GM18858 (cell line): ENCODE results near the gene STARD7.
A peak's percentile ranks its signal among the peaks of the same experiment; 100 is the strongest.
"Not testable (repeated sequence)": the region's sequence is repeated elsewhere in the genome, so short reads cannot be mapped to it uniquely, and the experiment has no call there.

Experiments
- ATAC-seq: cut with Tn5 transposase; IDR thresholded peaks from one replicate; pipeline ENCODE4 v1.9.1; 2021; ENCODE audit not compliant: unreplicated experiment

STARD7 gene

DNA sequence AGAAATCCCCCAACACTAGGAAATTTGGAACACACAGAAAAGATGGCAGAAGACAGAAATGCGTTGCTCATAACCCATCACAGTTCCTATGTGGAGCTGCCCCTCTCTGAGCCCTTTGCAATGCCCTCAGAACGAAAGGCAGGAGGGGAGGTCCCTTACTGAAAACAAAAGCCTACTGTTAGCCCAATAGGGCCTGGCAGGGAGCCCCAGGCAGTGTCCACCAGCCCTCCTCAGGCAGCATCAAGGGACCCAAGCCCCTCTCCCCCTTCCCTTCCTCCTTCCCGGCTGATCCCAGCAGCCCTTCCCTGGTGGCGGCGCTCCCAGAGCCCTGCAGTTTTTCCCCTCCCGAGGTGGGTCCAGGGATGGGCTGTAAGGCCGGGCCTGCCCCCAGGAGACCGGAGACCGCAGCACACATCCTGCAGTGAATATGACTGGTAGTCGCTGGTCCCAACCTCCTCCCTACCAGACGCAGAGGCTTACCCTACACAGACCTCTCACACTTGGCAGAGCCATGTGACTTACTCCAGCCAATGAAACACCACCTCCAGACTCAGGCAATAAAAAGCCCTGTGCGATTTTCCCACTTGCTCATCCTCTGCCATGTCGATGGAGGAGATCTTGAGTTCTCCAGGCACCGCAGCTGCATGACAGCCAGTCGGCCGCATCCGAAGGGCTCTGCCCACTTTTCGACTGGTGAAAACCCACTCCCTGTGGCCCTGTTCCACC, 44.0 kb downstream of the STARD7 start:
- ATAC-seq, result peak; percentile 69

DNA sequence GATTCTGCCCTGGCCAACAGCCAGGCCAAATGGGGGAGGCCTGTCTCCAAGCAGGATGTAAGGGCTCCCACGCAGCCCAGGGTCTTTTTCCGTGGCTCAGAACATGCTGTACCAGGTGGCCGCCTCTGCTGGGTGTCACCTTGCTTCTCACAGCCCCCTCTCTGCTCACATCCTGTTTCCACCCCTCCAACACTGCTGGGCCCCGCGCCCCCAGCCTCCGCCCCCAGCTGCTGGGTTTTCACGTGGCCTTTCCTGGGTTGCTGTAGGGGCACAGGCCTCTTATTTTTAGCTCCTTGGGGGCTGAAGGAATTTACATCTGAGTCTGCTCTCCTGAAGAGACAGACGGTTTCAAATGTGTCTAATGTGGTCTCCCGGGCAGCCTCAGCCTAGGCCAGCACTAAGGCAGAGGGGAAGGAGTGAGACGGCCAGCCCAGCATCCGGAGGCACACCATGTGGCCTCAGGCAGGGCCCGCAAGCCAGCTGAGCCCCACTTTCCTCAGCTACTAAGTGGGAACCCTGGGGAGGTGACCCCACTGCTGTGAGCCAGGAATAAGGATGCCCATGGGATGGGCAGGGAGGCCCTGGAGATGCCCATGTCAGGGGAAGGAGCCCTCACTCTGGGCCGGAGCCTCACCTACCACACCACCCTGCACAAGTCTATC, 44.7 kb downstream of the STARD7 start:
- ATAC-seq, result peak; percentile 34

DNA sequence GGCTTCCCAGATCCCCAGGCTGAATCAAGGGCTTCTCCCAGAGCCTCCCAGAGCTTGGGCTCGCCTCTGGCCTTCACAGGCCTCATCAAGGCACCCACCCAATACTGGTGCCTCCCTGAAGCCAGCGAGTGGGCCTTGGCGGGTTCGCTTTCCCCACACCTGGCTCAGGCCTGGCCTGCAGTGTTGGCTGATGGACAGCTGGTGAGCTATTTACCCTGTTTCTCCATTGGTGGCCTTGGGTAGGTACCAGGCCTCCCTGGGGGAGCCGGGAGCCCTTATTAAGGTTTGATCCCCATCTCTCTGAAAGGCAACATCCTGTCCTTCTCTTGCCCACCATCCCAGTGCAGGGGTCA, 45.2 kb downstream of the STARD7 start:
- peak; percentile 16 for ATAC-seq

DNA sequence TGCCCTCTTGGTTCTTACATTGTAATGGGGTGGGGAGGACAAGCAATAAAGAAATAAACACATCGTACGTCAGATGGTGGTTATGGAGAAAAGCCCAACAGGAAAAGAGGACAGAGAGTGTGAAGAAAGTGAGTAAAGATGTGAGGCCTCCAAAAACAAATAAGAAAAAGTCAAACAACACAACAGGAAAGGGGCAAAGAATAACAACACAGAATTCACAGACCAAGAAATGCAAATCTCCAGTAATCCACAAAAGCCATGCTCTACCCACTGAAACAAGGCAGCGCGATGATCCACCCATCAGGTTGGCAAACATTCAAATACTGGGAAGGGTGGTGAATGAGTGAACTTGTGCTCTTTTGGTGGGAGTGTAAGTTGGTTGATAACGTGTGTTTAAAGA, 46.7 kb downstream of the STARD7 start:
- ATAC-seq, result no peak

DNA sequence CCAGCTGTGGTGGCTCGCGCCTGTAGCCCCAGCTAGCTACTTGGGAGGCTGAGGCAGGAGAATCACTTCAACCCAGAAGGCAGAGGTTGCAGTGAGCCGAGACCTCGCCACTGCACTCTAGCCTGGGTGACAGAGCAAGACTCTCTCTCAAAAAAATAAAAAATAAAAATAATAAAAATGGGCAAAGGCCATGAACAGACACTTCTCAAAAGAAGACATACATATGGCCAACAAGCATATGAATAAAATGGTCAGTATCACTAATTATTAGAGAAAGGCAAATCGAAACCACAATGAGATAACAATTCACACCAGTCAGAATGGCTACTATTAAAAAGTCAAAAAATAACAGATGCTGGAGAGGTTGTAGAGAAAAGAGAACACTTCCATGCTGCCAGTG, 48.3 kb downstream of the STARD7 start:
- ATAC-seq, result not testable (repeated sequence)

DNA sequence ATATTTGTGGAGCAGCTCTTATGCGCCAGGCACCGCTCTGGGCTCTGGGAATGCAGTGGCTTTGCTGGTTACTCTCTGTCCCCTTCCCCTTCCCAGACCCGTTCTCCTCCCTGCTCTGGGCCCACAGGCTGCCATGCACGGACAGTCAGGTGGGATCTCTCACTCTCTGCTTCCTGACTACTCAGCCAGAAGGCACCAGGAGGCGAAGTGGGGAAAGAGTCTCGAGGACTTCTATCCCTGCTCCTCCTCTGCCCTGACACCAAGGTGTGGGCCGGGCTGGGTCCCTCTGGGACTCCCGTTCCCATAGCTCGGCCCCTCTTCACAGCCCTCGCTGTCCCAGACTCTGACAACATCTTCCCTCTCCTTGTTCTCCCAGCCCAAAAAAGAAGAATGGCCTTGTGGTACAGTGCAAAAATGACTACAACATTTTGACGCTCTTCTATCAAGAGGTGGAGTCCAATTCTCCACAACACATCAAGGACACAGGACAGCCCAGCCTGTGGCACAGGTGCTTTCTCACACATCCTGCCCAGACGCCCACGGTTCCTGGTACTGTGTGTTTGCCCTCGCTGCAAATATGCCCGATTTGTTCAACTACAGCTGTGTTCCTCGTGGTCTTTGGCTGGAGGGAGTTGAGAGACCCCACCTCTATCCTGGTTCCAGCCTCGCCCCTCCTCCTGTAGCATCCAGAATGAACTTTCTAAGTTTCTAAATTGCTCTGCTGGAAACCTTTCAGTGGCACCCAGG, 49.4 kb downstream of the STARD7 start:
- ATAC-seq, result no peak

DNA sequence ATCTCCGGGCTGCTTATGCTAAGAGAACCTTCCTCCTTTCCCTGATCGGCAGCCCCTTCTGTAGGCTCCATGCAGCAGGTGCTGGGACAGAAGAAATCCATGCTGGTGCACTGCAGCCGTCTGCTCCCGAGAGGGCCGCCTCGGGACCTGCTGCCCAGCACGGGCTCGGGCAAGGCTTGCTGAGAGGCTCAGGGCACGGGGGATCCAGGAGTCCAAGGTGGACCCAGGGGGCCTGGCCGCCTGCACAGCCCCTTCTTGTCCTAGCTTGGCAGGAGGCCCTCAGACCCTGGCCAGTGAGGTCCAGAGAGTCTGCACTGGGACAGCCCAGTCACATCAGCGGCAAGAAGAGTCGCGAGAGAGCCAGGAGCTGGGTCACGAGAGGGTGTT, 50.1 kb downstream of the STARD7 start:
- no peak for ATAC-seq

DNA sequence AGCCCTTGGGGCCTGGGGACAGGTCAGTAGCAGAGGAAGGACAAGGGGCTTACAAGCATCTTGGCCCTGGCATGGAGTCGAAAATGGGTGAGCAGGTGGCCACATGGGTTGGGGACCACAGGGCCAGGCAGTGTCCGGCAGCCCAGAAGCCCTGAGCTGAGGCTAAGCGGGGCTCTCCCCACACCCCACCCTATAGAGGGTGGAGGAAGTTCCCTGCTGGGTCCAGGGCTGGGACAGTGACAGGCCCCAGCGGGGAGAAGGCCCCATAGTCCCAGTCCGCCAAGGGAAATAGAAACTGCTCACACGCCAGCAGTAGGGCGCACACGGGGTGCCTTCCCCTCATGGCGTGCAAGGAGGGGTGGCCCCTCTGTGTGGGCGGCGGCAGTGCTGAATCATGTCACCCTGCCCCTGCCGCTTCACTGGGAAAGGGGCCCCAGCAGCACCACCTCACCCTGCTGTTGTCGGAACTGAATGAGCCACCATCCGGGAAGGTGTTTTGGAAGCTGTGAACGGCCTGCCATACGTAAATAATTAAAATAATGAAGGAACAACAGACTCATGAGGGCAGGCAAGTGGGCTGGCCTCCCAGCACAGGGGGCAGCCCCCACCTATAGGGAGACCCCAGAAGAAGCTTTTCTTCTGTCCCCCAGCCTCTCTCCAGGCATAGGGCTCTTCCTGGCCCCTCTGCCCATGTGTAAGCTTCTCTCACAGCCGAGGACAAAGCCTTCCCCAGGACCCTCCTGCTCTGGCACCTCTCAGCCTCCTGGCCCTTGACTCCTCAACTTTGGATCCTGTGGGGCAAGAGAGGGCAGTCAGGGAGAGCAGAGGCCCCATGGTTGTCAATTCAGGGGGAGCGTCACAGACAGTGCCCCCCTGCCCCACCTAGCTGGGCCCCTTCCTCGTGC, 50.7 kb downstream of the STARD7 start:
- peak; percentile 48 for ATAC-seq

DNA sequence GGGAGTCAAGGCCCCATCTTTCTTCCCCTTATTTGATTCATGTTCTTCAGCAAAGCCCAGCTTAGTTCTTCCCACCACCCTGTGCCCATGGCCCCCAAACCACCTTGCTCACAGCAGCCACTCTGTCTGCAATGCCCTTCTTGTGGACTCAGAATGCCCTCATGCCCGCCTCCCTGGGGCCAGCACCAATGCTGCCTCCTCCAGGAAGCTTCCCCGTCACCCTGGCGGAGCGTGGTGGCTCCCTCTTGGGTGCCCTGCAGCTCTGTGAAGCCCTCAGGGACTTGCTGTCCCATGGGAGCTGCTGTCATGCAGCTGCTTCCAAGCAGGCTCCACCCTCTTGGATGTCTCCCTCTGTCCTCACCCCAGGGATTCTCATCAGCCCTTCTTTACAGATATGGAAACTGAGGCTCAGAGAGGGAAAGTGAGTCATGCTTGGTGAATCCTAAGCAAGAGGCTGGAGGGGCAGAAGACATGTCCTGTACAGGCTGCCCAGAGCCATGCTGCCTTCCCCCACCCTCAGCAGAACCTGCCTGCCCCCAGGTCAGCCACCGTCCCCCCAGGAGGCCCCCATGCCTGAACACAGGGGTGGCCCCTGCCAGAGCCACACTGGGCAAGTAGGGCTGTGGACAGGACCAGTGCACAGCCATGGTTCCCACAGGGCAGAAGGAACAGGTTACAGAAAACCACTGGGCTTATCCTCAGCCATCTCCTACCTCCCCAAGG, 51.5 kb downstream of the STARD7 start:
- ATAC-seq, result no peak

DNA sequence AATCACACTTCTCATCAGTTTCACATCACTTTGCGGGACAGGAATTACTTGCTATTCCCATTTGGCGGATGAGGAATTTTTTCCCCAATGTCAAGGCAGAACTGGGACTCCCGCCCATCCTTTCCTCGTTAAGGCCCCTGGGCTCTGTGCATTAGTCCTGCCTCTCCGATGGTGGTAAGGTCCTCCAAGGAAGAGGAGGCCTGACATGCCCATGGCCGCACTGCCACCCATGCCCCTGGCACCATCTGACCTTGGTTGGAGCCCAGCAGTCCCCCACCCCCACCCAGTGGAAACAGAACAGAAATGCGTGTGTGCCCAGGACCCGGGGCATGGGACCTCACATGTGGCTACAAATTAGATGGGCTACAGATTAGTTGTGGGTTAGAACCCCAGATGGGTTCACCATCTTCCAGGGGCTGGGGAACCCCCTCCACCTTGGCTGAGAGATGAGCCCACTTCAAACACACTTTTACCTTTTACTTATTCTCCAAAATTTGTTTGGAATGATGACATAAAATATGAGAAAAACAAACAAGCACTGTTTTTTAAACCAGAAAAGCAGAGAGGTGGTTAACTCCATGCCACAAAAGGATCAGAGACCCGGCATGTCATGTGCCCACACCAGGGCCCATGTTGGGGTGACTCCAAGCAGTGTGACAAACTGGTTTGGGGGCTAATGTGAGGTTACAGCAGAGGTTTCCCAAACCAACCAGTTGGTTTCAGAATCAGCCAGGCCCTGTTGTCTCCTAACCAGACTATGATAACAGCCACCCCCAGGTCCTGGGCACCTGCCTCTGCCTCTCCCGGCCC, 52.4 kb downstream of the STARD7 start:
- no peak for ATAC-seq

DNA sequence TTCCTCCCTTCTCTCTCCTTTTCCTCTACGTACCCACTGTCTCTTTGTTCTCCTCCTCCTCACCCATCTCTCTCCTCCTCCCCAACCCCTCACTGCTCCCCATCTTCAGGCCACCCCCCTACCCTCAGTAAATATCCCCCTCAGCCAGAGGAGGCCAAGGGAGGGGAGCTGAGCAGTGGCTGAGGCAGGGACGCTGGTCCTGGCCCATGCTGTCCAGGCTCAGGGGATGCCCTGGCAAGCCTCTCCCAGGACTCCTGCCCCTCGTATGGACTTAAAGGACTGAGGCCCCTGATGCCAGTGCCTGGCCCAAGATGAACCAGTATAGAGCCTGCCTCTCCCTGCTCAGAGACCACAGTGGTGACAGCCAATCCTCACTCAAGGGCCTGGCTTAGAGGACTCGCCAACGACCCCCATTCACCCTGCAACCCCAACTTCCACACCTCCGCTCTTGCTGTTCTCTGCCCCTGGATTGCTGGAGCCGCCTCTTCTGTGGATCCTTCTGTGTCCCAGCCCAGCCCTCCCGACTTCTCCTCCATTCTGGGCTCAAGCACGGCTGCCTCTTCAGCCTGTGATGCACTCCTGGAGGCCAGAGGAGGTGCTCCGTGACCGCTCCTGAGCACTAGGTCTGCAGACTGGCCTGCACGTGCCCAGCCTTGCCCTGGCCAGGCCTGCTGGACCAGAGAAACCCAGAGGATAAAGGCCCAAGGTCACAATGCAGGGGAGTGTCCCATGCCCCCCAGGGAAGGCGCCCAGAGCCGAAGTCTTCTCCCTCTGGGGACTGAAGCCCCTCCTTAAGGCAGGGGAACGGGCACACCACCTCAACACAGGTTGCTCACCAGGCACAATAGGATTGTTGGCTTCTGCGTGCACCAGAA, 53.9 kb downstream of the STARD7 start:
- ATAC-seq, result no peak

DNA sequence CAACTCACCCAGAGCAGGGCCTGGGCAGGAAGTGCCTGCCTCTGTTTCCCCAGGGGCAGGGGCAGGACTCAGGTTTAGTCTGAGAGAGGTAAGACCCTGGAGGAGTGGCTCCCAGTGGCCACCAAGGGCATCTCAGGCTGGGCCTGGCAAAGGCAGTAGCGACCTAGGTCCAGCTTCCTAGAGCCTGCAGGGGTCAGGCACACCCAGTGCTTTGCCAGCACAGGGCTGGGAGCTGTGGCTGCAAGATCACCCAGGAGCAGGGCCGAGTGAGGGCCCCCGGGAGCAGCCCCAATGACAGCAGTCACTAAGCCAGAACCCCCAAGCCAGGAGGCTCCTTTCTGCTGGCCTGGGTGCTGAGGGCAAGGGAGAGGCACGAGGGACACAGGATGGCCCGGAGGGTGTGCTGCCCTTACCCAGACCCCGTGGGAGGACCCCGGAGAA, 54.6 kb downstream of the STARD7 start:
- ATAC-seq, result no peak

DNA sequence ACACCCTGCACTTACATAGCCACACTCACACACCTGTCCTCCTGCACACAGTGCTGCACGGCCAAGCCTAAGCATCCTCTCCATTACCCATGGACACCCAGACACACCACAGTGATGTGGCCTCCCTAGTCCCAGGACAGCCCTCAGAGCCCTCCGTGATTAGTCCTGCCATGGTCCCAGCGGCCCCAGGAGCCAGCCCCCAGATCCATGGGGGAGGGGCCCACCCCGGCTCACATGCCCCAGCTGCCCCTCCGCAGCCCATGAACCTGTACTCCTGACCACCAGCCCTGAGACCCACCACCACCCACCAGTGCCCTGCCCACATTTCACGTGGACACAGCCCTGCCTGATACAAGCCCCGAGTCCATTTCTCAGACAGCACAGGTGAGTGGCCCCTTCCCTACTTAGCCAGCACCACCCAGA, 55.3 kb downstream of the STARD7 start:
- no peak for ATAC-seq

DNA sequence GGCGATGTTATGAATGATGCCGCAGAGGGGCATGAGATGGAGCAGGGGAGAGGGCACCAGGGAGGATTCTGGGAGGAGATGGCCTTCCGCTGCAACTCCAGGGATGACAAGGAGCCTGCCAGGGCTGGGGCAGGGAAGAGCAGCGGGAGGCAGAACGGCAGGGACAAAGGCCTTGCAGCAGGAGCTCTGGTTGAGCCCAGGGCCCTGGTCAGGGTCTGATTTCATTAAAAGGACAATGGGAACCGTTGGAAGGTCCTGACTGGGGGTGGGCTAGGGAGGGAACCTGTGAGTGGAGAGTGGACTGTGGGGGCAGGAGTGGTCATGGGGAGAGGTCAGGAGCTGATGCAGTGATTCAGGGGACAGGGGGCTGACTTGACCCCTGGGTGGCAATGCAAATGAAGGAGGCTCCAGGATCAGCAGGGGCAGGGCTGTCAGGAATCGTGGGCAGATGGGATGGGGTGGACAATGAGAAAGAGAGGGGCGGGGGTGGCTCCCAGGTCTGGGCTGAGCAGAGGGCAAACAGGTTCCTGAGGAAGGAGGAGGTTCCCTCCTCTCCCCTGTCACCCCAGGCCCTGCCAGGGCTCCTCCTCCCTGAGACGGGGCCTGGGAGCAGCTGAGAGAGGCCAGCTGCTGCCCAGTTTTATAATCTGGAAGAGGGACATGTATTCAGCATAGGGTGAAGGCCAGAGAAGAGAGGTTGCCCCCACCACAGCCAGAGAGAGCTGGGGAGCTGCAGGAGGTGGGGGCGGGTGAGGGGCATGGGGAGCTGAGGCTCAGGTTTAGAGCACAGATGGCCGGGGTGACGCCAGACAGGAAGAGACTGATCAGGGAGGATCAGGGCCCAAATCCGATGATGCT, 56.1 kb downstream of the STARD7 start:
- ATAC-seq, result no peak

DNA sequence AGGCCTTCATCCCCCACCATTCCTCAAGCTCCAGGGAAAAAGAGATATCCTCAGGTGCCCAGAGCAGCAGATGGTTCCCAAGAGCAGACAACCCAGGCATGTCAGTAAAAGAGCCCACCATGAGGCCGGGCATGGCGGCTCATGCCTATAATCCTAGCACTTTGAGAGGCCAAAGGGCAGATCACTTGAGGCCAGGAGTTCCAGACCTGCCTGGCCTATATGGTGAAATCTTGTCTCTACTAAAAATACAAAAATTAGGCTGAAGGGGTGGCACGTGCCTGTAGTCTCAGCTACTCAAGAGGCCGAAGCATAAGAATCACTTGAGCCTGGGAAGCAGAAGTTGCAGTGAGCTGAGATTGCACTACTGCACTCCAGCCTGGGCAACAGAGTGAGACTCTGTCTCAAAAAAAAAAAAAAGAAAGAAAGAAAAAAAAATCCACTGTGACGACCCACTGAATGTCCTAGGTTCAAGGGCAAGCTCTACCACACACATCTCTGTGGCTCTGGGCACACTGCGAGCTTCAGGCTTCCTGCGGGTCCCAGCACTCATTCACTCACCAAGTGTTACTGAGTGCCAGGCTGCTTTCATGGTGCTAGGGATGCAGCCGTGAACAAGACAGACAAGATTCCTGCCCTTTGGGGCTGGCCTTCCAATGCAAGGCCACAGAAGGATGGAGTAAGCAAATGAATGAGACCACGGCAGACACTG, 56.9 kb downstream of the STARD7 start:
- no peak for ATAC-seq

DNA sequence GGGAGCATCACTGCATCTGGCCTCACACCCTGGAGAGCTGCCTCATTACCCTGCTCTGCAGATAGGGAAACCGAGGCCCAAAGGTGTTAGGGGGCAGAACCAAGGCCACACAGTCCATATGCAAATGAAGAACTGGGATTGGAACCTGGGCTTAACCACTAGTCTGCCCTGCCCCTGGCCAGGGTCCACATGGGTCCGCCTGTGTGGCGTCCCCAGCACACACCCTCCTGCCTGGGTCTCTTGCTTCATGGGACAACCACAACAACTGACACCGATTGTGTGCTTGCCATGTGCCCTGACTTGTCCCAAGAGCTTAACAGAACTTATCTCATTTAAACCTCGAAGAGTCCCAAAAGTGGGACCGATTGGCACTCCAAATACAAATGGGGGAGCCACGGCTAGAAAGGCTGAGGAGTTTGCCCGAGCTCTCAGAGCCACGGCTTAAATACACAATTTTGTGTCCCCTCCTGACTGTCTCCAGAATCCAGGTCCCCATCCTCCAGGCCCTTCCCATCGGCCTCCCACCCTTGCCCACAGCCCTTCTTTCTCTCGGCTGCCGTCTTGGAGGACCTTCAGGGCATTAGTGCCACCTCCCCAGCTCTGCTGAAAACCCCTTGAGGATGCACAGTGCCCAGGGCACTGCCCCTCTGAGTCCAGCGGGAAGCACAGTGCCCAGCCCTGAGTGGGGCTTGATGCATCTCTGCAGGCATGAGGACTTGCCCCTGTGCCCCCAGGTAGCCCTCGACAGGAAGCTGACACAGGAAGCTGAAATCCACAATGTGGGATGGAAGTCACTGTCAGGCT, 57.6 kb downstream of the STARD7 start:
- ATAC-seq, result no peak
